ENCODE results near the gene SAMD11.
"Not testable (repeated sequence)": the region's sequence is repeated elsewhere in the genome, so short reads cannot be mapped to it uniquely, and the experiment has no call there.

SAMD11 gene, protein sequence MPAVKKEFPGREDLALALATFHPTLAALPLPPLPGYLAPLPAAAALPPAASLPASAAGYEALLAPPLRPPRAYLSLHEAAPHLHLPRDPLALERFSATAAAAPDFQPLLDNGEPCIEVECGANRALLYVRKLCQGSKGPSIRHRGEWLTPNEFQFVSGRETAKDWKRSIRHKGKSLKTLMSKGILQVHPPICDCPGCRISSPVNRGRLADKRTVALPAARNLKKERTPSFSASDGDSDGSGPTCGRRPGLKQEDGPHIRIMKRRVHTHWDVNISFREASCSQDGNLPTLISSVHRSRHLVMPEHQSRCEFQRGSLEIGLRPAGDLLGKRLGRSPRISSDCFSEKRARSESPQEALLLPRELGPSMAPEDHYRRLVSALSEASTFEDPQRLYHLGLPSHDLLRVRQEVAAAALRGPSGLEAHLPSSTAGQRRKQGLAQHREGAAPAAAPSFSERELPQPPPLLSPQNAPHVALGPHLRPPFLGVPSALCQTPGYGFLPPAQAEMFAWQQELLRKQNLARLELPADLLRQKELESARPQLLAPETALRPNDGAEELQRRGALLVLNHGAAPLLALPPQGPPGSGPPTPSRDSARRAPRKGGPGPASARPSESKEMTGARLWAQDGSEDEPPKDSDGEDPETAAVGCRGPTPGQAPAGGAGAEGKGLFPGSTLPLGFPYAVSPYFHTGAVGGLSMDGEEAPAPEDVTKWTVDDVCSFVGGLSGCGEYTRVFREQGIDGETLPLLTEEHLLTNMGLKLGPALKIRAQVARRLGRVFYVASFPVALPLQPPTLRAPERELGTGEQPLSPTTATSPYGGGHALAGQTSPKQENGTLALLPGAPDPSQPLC

DNA sequence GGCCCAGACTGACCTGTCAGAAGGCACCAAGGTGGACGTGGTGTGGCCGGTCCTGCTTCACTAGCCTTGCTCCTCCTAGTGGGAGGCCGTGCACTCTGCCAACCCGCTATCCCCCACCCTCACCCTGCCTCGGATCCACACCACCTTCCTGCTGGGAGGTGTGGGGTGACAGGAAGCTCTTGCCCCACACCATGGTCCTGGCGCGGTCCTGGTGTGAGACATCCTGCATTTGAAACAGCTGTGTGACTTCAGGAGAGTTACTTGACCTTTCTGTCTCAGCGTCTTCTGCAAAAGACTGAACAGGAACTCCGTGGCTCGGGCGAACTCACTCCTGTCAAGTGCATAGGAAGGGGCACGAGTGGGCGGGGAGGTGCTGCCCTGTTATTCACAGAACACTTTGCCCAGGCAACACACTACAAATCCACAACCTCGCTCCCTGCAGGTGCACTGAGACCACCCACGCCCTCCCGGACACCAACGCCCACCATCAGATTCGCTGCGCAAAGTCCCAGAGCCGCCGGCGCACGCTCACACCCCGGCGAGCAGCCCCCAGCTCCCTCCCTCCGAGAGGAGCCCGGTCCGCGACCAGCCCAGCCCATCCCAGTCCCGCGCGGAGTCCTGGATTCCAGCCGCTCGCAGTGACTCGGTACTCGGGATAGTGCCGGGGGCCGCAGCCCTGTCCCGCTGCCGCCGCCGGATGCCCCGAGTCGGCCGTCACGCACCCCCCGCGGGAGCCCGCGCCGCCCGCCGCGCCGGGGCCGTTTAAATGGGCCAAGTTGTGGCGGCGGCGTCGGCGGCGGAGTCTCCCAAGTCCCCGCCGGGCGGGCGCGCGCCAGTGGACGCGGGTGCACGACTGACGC lies at the start of gene SAMD11:
TSS of gene SAMD11 (plus strand) at position 793 of the 860 bp plus-strand sequence. CDS start 509 bp downstream, outside the sequence.
- TF ChIP-seq, protein P1, sequence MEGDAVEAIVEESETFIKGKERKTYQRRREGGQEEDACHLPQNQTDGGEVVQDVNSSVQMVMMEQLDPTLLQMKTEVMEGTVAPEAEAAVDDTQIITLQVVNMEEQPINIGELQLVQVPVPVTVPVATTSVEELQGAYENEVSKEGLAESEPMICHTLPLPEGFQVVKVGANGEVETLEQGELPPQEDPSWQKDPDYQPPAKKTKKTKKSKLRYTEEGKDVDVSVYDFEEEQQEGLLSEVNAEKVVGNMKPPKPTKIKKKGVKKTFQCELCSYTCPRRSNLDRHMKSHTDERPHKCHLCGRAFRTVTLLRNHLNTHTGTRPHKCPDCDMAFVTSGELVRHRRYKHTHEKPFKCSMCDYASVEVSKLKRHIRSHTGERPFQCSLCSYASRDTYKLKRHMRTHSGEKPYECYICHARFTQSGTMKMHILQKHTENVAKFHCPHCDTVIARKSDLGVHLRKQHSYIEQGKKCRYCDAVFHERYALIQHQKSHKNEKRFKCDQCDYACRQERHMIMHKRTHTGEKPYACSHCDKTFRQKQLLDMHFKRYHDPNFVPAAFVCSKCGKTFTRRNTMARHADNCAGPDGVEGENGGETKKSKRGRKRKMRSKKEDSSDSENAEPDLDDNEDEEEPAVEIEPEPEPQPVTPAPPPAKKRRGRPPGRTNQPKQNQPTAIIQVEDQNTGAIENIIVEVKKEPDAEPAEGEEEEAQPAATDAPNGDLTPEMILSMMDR (IDR thresholded peaks at IDR 0.05; ENCODE audit: low read depth, low read length, missing control alignments): no peak
- peak within 1 kb of the TSS; percentile 30 for H3K4me3 ChIP-seq (replicated peaks; ENCODE audit: low read depth, low read length)
- DNase-seq (ENCODE audit: extremely low read depth, low read depth): no peak

DNA sequence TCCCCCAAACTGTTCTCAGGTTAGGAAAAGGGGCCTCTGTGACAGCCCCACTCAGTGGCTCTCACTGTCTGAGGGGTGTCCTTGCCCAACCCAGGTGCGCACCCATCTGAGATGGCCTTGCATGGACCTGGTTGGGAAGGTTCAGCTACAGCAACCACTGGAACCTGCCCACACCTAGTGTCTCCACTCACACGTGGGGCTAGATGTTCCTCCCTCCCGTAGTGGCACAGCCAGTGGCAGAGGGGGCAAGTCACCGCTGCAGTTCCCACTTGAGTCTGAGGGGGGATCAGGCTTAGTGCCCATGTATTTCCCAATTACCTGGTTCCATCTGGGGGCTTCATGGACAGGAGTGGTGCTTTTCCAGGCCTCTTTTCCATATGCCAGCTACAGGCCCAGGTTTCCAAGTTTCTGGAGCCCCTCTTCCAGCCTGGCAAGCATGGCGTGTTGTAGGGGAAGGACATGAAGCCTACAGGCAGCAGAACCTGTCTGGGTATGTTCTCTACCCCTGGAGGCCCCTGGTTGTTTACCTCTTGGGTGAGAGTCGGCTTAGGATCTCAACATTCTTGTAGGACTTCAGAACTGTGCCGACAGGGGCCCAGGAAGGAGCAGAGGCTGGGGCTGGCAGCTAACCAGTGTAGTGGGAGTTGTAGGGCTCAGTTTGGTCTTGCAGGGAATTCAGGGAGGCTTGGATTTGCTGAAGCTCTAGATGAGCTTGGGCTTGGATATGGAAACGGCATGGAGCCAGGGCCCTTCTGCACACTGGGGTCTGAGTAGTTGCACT lies 47.1 kb upstream of the SAMD11 start:
- not testable (repeated sequence) for H3K4me3 ChIP-seq (replicated peaks; ENCODE audit: low read depth, low read length); DNase-seq (ENCODE audit: extremely low read depth, low read depth)

DNA sequence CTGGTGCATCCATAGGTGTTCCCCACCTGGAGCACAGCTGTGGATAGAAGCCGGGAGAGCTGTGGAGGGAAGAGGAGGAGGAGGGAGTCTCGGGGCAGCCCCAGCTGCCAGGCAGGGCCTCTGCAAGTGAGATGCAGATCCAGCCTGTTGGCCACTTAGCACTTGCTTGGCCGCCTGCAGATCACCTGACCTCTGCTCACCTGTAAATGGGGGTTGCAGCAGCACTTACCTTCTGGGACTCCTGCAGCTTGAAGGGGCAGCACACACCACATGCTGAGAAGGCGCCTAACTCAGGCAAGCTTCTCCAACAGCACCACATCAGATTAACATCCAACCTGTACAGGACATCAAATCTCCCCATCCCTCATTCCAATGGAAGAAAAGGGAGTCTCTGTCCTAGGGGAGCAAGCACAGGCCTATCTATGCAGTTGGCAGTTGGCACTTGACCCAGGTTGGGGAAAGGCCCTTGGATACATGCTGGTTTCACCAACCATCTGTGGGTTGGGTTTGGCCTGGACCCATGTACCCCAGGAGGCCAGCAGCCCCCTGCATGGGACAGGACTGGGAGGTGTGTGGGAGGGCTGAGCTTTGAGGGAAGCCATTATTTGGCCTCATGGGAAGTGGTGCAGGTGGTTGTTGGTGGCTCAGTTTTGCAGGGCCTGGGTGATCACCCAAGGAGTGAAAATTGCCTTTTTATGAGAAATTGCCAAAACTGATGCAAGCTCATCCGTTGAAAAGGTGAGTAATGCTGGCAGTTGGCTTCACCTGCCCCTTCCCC lies 46.3 kb upstream of the SAMD11 start:
- not testable (repeated sequence) for DNase-seq (ENCODE audit: extremely low read depth, low read depth)

DNA sequence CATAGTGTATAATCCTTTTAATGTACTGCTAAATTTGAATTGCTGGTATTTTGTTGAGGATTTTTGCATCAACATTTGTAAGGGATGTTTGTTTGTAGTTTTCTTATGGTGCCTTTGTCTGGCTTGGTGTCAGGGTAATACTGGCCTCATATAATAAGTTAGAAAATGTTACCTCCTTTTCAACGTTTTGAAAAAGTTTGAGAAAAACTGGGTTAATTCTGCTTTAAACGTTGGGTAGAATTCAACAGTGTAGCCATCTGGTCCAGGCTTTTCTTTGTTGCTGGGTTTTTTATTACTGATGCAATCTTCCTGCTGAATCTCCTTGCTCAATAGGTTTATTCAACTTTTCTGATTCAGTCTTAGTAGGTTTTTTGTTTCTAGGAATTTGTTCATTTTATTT lies 43.2 kb upstream of the SAMD11 start:
- H3K4me3 ChIP-seq (replicated peaks; ENCODE audit: low read depth, low read length); DNase-seq (ENCODE audit: extremely low read depth, low read depth): not testable (repeated sequence)

More for the DNA sequence above, 46.3 kb upstream of the SAMD11 start:
- not testable (repeated sequence) for H3K4me3 ChIP-seq (replicated peaks; ENCODE audit: low read depth, low read length)

DNA sequence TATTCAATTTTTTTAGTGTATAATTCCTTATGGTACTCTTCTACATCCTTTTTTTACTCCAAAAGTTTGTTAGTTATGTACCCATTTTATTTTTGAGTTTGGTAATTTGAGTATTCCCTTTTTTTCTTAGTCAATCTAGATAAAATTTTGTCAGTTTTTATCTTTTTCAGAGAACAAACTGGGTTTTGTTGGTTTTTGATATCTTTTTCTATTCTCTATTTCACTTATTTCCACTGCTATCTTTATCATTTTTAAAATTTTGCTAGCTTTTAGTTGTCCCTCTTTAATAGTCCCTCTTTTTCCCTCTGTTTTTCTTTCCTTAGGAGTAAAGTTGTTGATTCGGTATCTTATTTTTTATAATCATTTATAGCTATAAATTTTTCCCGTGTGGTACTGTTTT lies 42.8 kb upstream of the SAMD11 start:
- H3K4me3 ChIP-seq (replicated peaks; ENCODE audit: low read depth, low read length); DNase-seq (ENCODE audit: extremely low read depth, low read depth): not testable (repeated sequence)

DNA sequence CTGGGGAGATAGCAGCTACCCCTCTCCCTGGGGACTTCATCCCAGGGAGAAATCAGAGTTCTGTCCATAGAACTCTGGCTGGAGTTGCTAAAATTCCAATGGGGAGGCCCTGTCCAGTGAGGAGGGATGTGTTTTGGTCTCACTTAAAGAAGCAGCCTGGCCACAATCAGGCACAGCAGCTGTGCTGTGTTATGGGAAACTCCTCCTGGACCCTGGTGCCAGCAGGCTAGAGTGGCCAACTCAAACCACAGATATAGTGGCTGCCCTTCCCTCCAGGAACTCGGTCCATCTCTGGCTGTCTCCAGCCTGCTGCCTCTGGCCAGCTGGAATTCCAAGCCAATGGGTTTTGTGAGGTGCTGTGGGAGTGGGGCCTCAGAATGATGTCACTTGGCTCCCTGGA lies 37.4 kb upstream of the SAMD11 start:
- H3K4me3 ChIP-seq (replicated peaks; ENCODE audit: low read depth, low read length): no peak overlapping the region
- no peak for DNase-seq (ENCODE audit: extremely low read depth, low read depth)
- TF ChIP-seq, protein P1 (IDR thresholded peaks at IDR 0.05; ENCODE audit: low read depth, low read length, missing control alignments): no peak

DNA sequence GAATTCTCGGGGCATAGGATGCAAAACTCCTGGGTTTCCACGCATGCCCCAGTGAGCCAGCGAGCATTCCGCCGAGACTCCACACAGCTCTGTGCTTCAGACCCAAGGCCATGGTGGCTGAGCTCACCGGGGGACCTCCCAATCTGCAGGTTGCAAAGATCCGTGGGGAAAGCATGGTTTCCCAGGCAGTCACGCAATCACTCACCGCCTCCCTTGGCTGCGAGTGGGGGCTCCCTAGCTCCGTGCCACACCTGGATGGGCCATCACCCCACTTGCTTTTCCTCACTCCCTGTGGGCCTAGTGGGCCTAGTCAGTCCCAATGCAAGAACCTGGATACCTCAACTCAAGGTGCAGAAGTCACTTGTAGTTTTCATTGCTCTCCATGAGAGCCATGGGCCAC lies 37.0 kb upstream of the SAMD11 start:
- H3K4me3 ChIP-seq (replicated peaks; ENCODE audit: low read depth, low read length): no peak overlapping the region
- TF ChIP-seq, protein P1 (IDR thresholded peaks at IDR 0.05; ENCODE audit: low read depth, low read length, missing control alignments): no peak
- DNase-seq (ENCODE audit: extremely low read depth, low read depth): no peak

DNA sequence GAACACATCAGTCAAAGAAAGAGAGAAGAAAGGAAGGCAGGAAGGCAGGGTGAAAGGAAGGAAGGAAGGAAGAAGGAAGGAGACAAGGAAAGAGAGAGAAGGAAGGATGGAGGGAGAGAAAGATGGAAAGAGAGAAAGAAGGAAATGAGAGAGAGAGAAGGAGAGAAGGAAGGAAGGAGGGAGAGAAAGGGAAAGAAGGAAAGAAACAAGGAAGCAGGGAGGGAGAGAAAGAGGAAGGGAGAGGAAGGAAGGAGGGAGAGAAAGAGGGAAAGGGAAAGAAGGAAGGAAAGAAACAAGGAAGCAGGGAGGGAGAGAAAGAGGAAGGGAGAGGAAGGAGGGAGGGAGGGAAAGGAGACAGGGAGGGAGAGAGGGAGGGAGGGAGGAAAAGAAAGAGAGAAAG lies 35.4 kb upstream of the SAMD11 start:
- H3K4me3 ChIP-seq (replicated peaks; ENCODE audit: low read depth, low read length): no peak overlapping the region
- no peak for DNase-seq (ENCODE audit: extremely low read depth, low read depth)
- TF ChIP-seq, protein P1 (IDR thresholded peaks at IDR 0.05; ENCODE audit: low read depth, low read length, missing control alignments): no peak

DNA sequence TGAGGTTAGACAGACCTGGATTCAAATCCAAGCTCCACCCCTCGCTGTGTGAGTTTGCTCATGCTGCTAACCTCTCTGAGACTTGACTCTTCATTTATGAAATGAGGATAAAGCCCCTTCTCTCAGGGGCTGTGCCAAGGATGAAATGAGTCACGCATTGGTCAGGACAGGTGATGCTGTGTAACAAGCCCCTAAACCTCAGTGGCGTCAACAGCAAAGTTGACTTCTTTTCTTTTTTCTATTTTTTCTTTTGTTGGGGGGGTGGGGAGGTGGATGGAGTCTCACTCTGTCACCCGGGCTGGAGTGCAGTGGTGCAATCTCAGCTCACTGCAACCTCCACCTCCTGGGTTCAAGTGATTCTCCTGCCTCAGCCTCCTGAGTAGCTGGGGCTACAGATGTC lies 33.9 kb upstream of the SAMD11 start:
- DNase-seq (ENCODE audit: extremely low read depth, low read depth): not testable (repeated sequence)

DNA sequence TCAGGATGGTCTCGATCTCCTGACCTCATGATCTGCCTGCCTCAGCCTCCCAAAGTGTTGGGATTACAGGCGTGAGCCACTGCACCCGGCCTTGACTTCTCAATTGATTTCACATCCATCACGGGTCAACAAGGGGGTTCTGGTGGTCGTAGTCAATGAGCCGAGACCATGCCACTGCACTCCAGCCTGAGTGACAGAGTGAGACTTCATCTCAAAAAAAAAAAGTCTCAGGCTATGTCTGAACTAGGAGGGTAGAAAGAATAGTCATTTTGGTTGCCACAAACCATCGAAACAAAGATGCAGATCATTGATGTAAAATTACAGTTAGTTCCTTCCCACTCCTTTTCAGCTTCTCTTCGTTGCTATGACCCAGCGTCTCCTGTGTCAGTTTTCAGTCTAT lies 33.5 kb upstream of the SAMD11 start:
- H3K4me3 ChIP-seq (replicated peaks; ENCODE audit: low read depth, low read length); DNase-seq (ENCODE audit: extremely low read depth, low read depth): not testable (repeated sequence)

More for the DNA sequence above, 33.9 kb upstream of the SAMD11 start:
- not testable (repeated sequence) for H3K4me3 ChIP-seq (replicated peaks; ENCODE audit: low read depth, low read length)

All from HFF-Myc (cell line).